Melanocyte of skin (primary cell): ENCODE data around the gene KRT8. TPM values are rescaled to one million over a fixed set of nuclear protein-coding genes. Genes with fewer than 3 reads are reported as not detected.

Experiments
- total RNA-seq, 2 donors: library from RNA; depleted of rRNA; stranded (reverse); fragments of >200 nt; gene quantifications; 2 replicates each; pipeline ENCODE4 v1.2.3, GENCODE V29; 2012

Gene KRT8
- under 1 TPM in 1 of 2 donors, not detected in 1; 0.33 TPM for total RNA-seq

DNA sequence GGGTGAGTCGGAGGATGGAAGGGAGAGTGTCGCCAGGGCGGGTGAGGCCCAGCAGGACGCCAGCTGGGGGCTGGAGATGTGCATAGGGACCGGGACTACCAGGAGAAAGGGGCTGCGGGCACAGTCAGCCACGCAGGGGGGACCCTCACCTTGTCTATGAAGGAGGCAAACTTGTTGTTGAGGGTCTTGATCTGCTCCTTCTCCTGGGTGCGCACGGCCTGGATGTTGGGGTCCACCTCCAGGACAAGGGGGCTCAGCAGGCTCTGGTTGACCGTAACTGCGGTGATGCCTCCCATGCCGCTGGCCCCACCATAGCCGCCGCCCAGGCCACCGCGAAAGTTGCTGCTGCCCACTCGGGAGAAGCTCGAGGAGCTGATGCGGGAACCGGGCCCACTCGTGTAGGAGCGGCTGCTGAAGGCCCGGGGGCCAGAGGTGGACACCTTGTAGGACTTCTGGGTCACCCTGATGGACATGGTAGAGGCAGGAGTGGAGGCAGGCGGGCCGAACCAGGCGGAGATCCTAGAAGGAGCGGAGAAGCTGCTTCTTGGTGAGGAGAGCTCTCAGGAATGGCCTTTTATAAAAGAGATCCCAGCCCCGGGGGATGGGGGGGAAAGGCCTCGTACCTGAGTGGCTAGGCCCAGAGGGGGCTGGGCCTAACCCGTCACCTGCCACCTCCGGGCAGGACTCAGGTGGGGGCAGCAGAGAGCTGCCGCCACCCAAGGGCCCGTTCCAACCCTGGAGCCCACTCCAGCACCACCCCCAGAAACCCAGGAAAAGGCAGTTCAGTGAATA is at the start of gene KRT8:
Gene KRT8 (minus strand): TSS at position 568 of the 792 bp plus-strand sequence. CDS start 95 bp downstream, at position 473.

DNA sequence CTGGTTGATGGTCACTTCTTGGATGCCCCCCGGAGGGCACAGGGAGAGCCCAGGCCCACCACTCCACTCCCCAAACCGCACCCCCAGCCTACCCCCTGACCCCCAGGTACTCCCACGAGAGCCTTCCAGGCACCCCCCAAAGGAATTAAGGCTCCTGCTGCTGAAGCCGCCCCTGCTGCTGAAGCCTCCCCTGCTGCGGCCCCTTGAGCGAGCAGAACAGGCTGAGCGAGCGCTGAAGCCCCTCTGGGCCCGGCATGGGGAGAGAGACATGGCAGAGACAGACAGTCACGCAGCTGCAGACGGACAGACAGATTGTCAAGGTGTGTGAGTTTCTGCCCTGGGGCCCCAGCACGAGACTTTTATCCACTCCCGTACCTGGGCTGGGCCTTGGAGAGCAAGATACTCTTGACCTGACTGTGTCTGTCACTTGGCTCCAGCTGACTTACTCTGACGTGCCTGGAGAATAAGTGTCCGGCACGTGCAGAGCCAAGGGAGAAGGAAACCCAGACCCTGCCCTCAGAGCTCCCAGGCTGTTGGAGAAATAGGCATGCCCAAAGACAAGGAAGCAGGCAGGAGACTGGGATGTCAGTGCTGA is 56.1 kb downstream of the KRT8 start, which contains the start of gene KRT78:
Gene KRT78 (minus strand): TSS at position 334 of the 595 bp plus-strand sequence. CDS start 64 bp downstream, at position 270.

Other genes with a start within 250 kb of the KRT8 start
- gene KRT1, start 224.7 kb downstream of the KRT8 start, total RNA-seq = not detected
- not detected for gene KRT77, start 201.6 kb downstream of the KRT8 start, total RNA-seq
- not detected for gene KRT76, start 127.7 kb downstream of the KRT8 start, total RNA-seq
- not detected for gene KRT3, start 109.0 kb downstream of the KRT8 start, total RNA-seq
- not detected for gene KRT4, start 91.0 kb downstream of the KRT8 start, total RNA-seq
- not detected for gene KRT79, start 70.8 kb downstream of the KRT8 start, total RNA-seq
- not detected for gene KRT78, start 56.1 kb downstream of the KRT8 start, total RNA-seq
- gene KRT18, start 44.0 kb upstream of the KRT8 start, total RNA-seq = 1 to 10 TPM; 1.0 to 6.7 TPM
- gene EIF4B, start 101.4 kb upstream of the KRT8 start, total RNA-seq = 100 to 1,000 TPM; 469 to 648 TPM
- gene TNS2, start 145.0 kb upstream of the KRT8 start, total RNA-seq = 10 to 100 TPM; 16.0 to 17.2 TPM
- 10 to 100 TPM; 11.0 to 18.6 TPM for gene SPRYD3, start 174.3 kb upstream of the KRT8 start, total RNA-seq
- 1 to 10 TPM; 2.1 to 4.3 TPM for gene IGFBP6, start 192.6 kb upstream of the KRT8 start, total RNA-seq
- gene SOAT2, start 198.4 kb upstream of the KRT8 start, total RNA-seq = not detected